Measurements from ENCODE around the gene C15orf62. TPM values are rescaled to one million over a fixed set of nuclear protein-coding genes. Genes with fewer than 3 reads are reported as not detected.

C15orf62 gene
- total RNA-seq, 2 donors from 2014 or later: 2.4 to 2.7 TPM

- peaks cover 30% of the 10 kb centered on the region for H3K36me3 Mint-ChIP-seq (ENCODE audit: low read depth)
- no peaks in the 10 kb centered on the region for H3K27me3 Mint-ChIP-seq
- peak within 1 kb of the TSS; percentile 98 for H3K27ac Mint-ChIP-seq
- H3K4me1 Mint-ChIP-seq: peaks cover 8% of the 10 kb centered on the region
- ATAC-seq (replicated peaks): peak; percentile 97
- H3K4me3 Mint-ChIP-seq: peak within 1 kb of the TSS; percentile 92
- H3K9me3 Mint-ChIP-seq: no peaks in the 10 kb centered on the region
Observed at GRCh38 chr15:40807028-40807887, 37.5 kb downstream of the C15orf62 start, which contains the start of the genes DNAJC17 and ZFYVE19. Gene DNAJC17 (minus strand): TSS chr15:40807473. CDS start chr15:40807446, 27 bp downstream. Gene ZFYVE19 (plus strand): TSS chr15:40807089. CDS start chr15:40807590, 501 bp downstream.

GRCh38 chr15:40807888-40808461 is 38.2 kb downstream of the C15orf62 start:
- H3K9me3 Mint-ChIP-seq: no peaks in the 10 kb centered on the region
- peak overlapping the region; percentile 98 for H3K27ac Mint-ChIP-seq
- H3K4me1 Mint-ChIP-seq: peaks cover 8% of the 10 kb centered on the region
- H3K27me3 Mint-ChIP-seq: no peaks in the 10 kb centered on the region
- H3K36me3 Mint-ChIP-seq (ENCODE audit: low read depth): peaks cover 33% of the 10 kb centered on the region
- H3K4me3 Mint-ChIP-seq: peak overlapping the region; percentile 92
- no peak for ATAC-seq (replicated peaks)

GRCh38 chr15:40808861-40809450 is 39.2 kb downstream of the C15orf62 start:
- Mint-ChIP-seq H3K4me1 (peaks cover 8% of the 10 kb centered on the region), H3K27me3 (no peaks in the 10 kb centered on the region), H3K4me3 (peak overlapping the region; percentile 92), H3K27ac (no peak overlapping the region), H3K9me3 (no peaks in the 10 kb centered on the region), H3K36me3 (ENCODE audit: low read depth) (peaks cover 35% of the 10 kb centered on the region)
- no peak for ATAC-seq (replicated peaks)

GRCh38 chr15:40812721-40813425 is 43.1 kb downstream of the C15orf62 start:
- Mint-ChIP-seq H3K36me3 (ENCODE audit: low read depth) (peaks cover 48% of the 10 kb centered on the region), H3K27ac (no peak overlapping the region), H3K4me3 (no peak overlapping the region), H3K4me1 (peaks cover 5% of the 10 kb centered on the region), H3K9me3 (no peaks in the 10 kb centered on the region), H3K27me3 (no peaks in the 10 kb centered on the region)
- no peak for ATAC-seq (replicated peaks)

- ATAC-seq (replicated peaks): no peak
- no peaks in the 10 kb centered on the region for H3K4me1 Mint-ChIP-seq
- no peak overlapping the region for H3K27ac Mint-ChIP-seq
- H3K27me3 Mint-ChIP-seq: no peaks in the 10 kb centered on the region
- H3K4me3 Mint-ChIP-seq: no peak overlapping the region
- H3K36me3 Mint-ChIP-seq (ENCODE audit: low read depth): peaks cover 44% of the 10 kb centered on the region
- no peaks in the 10 kb centered on the region for H3K9me3 Mint-ChIP-seq
Observed at GRCh38 chr15:40815042-40815698, 45.4 kb downstream of the C15orf62 start.

GRCh38 chr15:40819048-40819447 is 49.3 kb downstream of the C15orf62 start:
- no peak overlapping the region for H3K27ac Mint-ChIP-seq
- no peak for ATAC-seq (replicated peaks)
- H3K4me1 Mint-ChIP-seq: no peaks in the 10 kb centered on the region
- no peaks in the 10 kb centered on the region for H3K9me3 Mint-ChIP-seq
- no peak overlapping the region for H3K4me3 Mint-ChIP-seq
- H3K27me3 Mint-ChIP-seq: no peaks in the 10 kb centered on the region
- peaks cover 13% of the 10 kb centered on the region for H3K36me3 Mint-ChIP-seq (ENCODE audit: low read depth)

- Mint-ChIP-seq H3K27me3 (no peaks in the 10 kb centered on the region), H3K27ac (no peak overlapping the region), H3K9me3 (no peaks in the 10 kb centered on the region), H3K4me1 (no peaks in the 10 kb centered on the region), H3K4me3 (no peak overlapping the region), H3K36me3 (ENCODE audit: low read depth) (no peaks in the 10 kb centered on the region)
- ATAC-seq (replicated peaks): no peak
Observed at GRCh38 chr15:40821195-40821594, 51.4 kb downstream of the C15orf62 start.

Other genes with a start within 250 kb of the C15orf62 start
- gene CCDC32, start 204.9 kb upstream of the C15orf62 start, total RNA-seq: 10 to 100 TPM; 34.9 to 41.3 TPM
- gene RPUSD2, start 200.7 kb upstream of the C15orf62 start, total RNA-seq: 10 to 100 TPM in 1 of 2 donors, 1 to 10 TPM in 1; 8.5 to 14.2 TPM
- 10 to 100 TPM; 25.0 to 39.1 TPM for gene KNL1, start 175.7 kb upstream of the C15orf62 start, total RNA-seq
- 10 to 100 TPM; 40.1 to 61.4 TPM for gene RAD51, start 74.8 kb upstream of the C15orf62 start, total RNA-seq
- 10 to 100 TPM; 18.4 to 30.9 TPM for gene RMDN3, start 14.7 kb upstream of the C15orf62 start, total RNA-seq
- gene GCHFR, start 5.9 kb upstream of the C15orf62 start, total RNA-seq: 10 to 100 TPM; 46.1 to 50.4 TPM
- gene ZFYVE19, start 37.1 kb downstream of the C15orf62 start, total RNA-seq: 10 to 100 TPM; 35.9 to 38.7 TPM
- 10 to 100 TPM; 30.3 to 34.3 TPM for gene DNAJC17, start 37.5 kb downstream of the C15orf62 start, total RNA-seq
- gene PPP1R14D, start 58.7 kb downstream of the C15orf62 start, total RNA-seq: not detected
- 10 to 100 TPM in 1 of 2 donors, 1 to 10 TPM in 1; 8.4 to 11.7 TPM for gene SPINT1, start 74.1 kb downstream of the C15orf62 start, total RNA-seq
- under 1 TPM; 0.24 to 0.45 TPM for gene RHOV, start 104.3 kb downstream of the C15orf62 start, total RNA-seq
- gene VPS18, start 124.5 kb downstream of the C15orf62 start, total RNA-seq: 10 to 100 TPM in 1 of 2 donors, 1 to 10 TPM in 1; 5.6 to 12.0 TPM
- not detected for gene DLL4, start 159.4 kb downstream of the C15orf62 start, total RNA-seq
- gene CHAC1, start 183.5 kb downstream of the C15orf62 start, total RNA-seq: 1 to 10 TPM; 2.4 to 6.8 TPM

Measured in activated T-helper 17 cell treated with anti-CD3 and anti-CD28 coated beads, Interleukin-2, amount 50 U/mL, for 72 hours (primary cell).